GM12878 (cell line): Measurements from ENCODE around the gene MARCHF9.

Source experiments
- BMI1 ChIP-seq: fragments of 450-650 bp; IDR thresholded peaks from 2 replicates; pipeline ENCODE4 v1.6.1; 2016; ENCODE audit warnings: mild to moderate bottlenecking, moderate library complexity, borderline replicate concordance
- CTCF ChIP-seq, 3 experiments: IDR thresholded peaks in 2 of 3; conservative IDR thresholded peaks in 1 of 3; 2 replicates each; pipeline ENCODE4 v1.5.1; 2011; ENCODE audit warnings: low read depth in 3 of 3, low read length in 3 of 3, mild to moderate bottlenecking in 3 of 3, control low read depth in 2 of 3, moderate library complexity in 2 of 3, inconsistent platforms in 1 of 3, mixed read lengths in 1 of 3; ENCODE audit not compliant: control insufficient read depth in 2 of 3, insufficient read depth in 1 of 3; ENCODE audit errors: extremely low read depth in 1 of 3
- EP300 ChIP-seq, 2 experiments: fragments of 150-350 bp in 1 of 2; IDR thresholded peaks; 2 replicates each; pipeline ENCODE4 v1.6.1; 2011 to 2012; ENCODE audit warnings: low read depth in 2 of 2, low read length in 2 of 2, borderline replicate concordance in 1 of 2, improper control_type of control experiment in 1 of 2, inconsistent platforms in 1 of 2; ENCODE audit not compliant: control insufficient read depth in 1 of 2
- FOS ChIP-seq: IDR thresholded peaks from 3 replicates; pipeline ENCODE4 v1.6.1; 2011; ENCODE audit warnings: borderline replicate concordance; ENCODE audit not compliant: insufficient read length; ENCODE audit errors: extremely low read depth
- NBN ChIP-seq: fragments of 450-650 bp; IDR thresholded peaks from 2 replicates; pipeline ENCODE4 v1.6.1; 2016
- RELA ChIP-seq: fragments of 450-650 bp; IDR thresholded peaks from 2 replicates; pipeline ENCODE4 v1.8.0; 2014; ENCODE audit warnings: borderline replicate concordance; ENCODE audit not compliant: partially characterized antibody
- RFX5 ChIP-seq: IDR thresholded peaks from 2 replicates; pipeline ENCODE4 v1.6.1; 2011; ENCODE audit warnings: low read depth, low read length, improper control_type of control experiment

DNA sequence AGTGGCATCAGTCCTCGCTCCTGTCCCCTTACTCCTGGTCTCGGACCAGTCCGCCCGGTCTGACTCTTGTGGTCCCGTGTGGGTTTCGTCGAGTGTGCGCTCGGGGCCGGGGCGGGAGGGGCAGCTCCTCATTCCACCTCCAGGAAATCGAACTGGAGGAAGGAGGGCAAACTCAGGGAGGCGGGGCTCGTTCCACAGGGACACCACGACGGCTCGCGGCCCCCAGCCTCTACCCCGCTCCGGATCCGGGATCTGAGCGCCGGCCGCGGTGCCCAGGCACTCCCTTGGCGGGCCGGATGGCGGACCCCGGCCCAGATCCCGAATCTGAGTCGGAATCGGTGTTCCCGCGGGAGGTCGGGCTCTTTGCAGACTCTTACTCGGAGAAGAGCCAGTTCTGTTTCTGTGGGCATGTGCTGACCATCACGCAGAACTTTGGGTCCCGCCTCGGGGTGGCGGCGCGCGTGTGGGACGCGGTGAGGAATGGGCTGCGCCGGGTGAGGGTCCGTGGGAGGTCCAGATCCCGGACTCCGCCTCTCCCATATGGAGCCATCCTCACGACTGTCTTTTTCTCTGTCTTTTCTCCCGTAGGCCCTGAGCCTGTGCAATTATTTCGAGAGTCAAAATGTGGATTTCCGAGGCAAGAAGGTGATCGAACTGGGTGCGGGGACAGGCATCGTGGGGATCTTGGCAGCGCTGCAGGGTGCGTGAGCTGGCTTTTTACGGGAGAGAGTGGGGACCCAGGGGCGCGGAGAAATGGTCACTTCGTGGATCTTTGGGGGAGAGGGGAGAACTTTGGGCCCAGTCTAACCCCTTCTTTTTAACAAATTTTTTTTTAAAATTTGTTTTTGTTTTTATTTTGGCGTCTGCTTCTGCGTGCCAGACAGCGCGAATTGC is 17.8 kb downstream of the MARCHF9 start, which contains the start of gene EEF1AKMT3:
- TF ChIP-seq RFX5 (no peak), CTCF (IDR thresholded peaks at IDR 0.05 in 2 of 3, conservative IDR thresholded peaks at IDR 0.05 in 1 of 3; ENCODE audit: control insufficient read depth in 2 of 3, extremely low read depth in 1 of 3, insufficient read depth in 1 of 3, low read depth in 3 of 3, low read length in 3 of 3) (no peak), FOS (no peak), EP300 (IDR thresholded peaks at IDR 0.05; ENCODE audit: borderline replicate concordance in 1 of 2, control insufficient read depth in 1 of 2, low read depth in 2 of 2, low read length in 2 of 2) (no peak), RELA (no peak), NBN (no peak), BMI1 (no peak)
